ENCODE measurements around the gene SSH2. TPM values are rescaled to one million over a fixed set of nuclear protein-coding genes. Genes with fewer than 3 reads are reported as not detected.

The SSH2 gene
- total and polyA plus RNA-seq, 2 experiments from 2014 or later, result 8.3 to 18.9 TPM

DNA sequence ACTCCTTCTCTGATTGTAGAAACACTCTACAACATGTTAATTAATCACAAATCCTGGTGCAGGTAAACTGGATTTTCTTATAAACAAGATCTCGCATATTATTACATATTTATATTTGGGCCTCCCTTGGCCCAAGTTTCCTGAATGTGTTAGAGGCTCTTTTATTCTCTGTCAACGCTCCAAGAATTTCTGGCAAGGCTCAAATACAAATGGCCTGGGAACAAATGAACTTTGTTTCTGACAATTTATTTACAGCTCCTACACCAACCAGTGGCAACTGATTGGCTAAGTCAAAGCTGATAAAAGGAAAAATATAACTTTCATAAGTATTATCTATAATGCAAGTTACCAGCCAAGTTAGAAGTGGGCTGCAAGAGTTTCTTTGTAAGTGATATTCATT lies 242.4 kb downstream of the SSH2 start:
- H4K20me1 ChIP-seq (ENCODE audit: insufficient read depth), result no peaks in the 10 kb centered on the region
- no peaks in the 10 kb centered on the region for H3K27me3 ChIP-seq (replicated peaks; ENCODE audit: insufficient read depth)
- no peak overlapping the region for H3K27ac ChIP-seq
- no peak overlapping the region for H3K9ac ChIP-seq
- TF ChIP-seq EZH2phosphoT487 (IDR thresholded peaks at IDR 0.05; ENCODE audit: insufficient read depth, low read depth) (no peak), EZH2 (IDR thresholded peaks at IDR 0.05; ENCODE audit: insufficient read depth, poor library complexity, severe bottlenecking) (no peak)
- H3K4me2 ChIP-seq (ENCODE audit: unreplicated experiment), result no peak overlapping the region
- no peak for DNase-seq
- no peak overlapping the region for H2AFZ ChIP-seq
- in situ Hi-C loops (cut with MboI), result no loop called here
- WGBS, 2 experiments (ENCODE audit: low coverage in 1 of 2, low lambda C conversion rate in 2 of 2, missing lambda C conversion rate in 2 of 2), result 83 to 95% methylated on average over 2 of the region's 2 CpGs
- peaks cover 4% of the 10 kb centered on the region for H3K4me1 ChIP-seq (ENCODE audit: insufficient read depth)
- peaks cover 3% of the 10 kb centered on the region; the same call in 1 of the 2 replicates for H3F3A ChIP-seq (ENCODE audit: insufficient read depth)
- no peaks in the 10 kb centered on the region for H3K79me2 ChIP-seq (ENCODE audit: insufficient read depth)
- no peaks in the 10 kb centered on the region for H3K36me3 ChIP-seq (ENCODE audit: low read depth)
- no peak overlapping the region for H3K4me3 ChIP-seq
- H3K9me3 ChIP-seq (ENCODE audit: low read depth), result no peaks in the 10 kb centered on the region
- H3K9me2 ChIP-seq (ENCODE audit: insufficient read depth), result no peaks in the 10 kb centered on the region

DNA sequence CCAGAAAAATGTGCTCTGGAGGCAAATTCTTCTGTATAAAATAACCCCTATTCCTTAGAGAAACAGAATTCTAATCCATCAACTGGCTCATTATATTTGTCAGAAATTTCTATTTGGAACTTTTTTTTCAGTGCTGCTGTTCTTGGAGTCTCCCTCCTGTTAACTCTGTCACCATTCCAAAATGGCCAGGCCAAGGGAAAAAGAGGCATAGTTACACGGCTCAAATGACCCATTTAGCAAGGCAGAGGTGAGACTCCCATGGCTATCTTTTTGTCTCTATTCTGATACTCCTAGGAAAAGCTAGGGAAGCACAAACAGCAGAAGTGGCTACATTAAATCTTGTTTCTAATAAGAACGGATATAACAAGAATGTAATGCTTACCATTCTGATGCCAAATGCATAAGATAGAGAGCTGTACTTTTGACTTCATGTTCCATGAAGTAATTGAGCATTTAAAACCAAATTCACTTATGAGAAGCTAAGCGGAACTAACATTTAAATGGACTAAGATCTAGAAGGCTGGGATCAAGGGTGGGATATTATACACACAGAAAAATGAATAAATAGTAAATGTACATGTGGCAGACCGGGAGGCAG lies 242.9 kb downstream of the SSH2 start:
- no peak overlapping the region for H3K9ac ChIP-seq
- no peaks in the 10 kb centered on the region for H3F3A ChIP-seq (ENCODE audit: insufficient read depth)
- H3K79me2 ChIP-seq (ENCODE audit: insufficient read depth), result no peaks in the 10 kb centered on the region
- H3K4me3 ChIP-seq, result no peak overlapping the region
- H3K36me3 ChIP-seq (ENCODE audit: low read depth), result no peaks in the 10 kb centered on the region
- no peaks in the 10 kb centered on the region for H3K9me3 ChIP-seq (ENCODE audit: low read depth)
- no peak overlapping the region for H2AFZ ChIP-seq
- no peak overlapping the region for H3K27ac ChIP-seq
- H3K4me1 ChIP-seq (ENCODE audit: insufficient read depth), result no peaks in the 10 kb centered on the region
- TF ChIP-seq EZH2 (IDR thresholded peaks at IDR 0.05; ENCODE audit: insufficient read depth, poor library complexity, severe bottlenecking) (no peak), EZH2phosphoT487 (IDR thresholded peaks at IDR 0.05; ENCODE audit: insufficient read depth, low read depth) (no peak)
- no peak for DNase-seq
- no peaks in the 10 kb centered on the region for H3K9me2 ChIP-seq (ENCODE audit: insufficient read depth)
- H3K27me3 ChIP-seq (replicated peaks; ENCODE audit: insufficient read depth), result no peaks in the 10 kb centered on the region
- 57 to 60% methylated on average over 4 of the region's 4 CpGs for WGBS, 2 experiments (ENCODE audit: low coverage in 1 of 2, low lambda C conversion rate in 2 of 2, missing lambda C conversion rate in 2 of 2)
- no peaks in the 10 kb centered on the region for H4K20me1 ChIP-seq (ENCODE audit: insufficient read depth)
- H3K4me2 ChIP-seq (ENCODE audit: unreplicated experiment), result no peak overlapping the region
- in situ Hi-C loops (cut with MboI), result no loop called here

DNA sequence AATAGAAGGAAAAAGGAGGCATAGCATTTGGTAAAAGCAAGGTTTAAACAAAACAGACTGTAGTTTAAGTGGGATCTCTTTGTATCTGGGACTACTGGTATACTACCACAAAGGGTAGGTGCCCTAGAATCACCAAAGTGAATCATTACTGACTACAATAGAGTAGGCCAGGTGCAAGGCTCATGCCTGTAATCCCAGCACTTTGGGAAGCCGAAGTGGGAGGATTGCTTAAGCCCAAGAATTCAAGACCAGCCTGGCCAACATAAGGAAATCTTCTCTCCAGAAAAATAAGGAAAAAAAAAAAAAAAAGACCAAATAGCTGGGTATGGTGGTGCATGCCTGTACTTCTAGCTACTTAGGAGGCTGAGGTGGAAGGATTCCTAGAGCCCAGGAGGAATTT lies 246.5 kb downstream of the SSH2 start:
- Histone ChIP-seq H3K4me3 (no peak overlapping the region), H4K20me1 (ENCODE audit: insufficient read depth) (no peaks in the 10 kb centered on the region), H3K27ac (no peak overlapping the region), H3K27me3 (replicated peaks; ENCODE audit: insufficient read depth) (no peaks in the 10 kb centered on the region), H3K79me2 (ENCODE audit: insufficient read depth) (no peaks in the 10 kb centered on the region), H2AFZ (no peak overlapping the region), H3K9me3 (ENCODE audit: low read depth) (no peaks in the 10 kb centered on the region), H3F3A (ENCODE audit: insufficient read depth) (no peaks in the 10 kb centered on the region), H3K4me2 (ENCODE audit: unreplicated experiment) (no peak overlapping the region), H3K9ac (no peak overlapping the region), H3K9me2 (ENCODE audit: insufficient read depth) (no peaks in the 10 kb centered on the region), H3K4me1 (ENCODE audit: insufficient read depth) (no peaks in the 10 kb centered on the region), H3K36me3 (ENCODE audit: low read depth) (no peaks in the 10 kb centered on the region)
- in situ Hi-C loops (cut with MboI), result no loop called here
- no peak for DNase-seq
- TF ChIP-seq EZH2 (IDR thresholded peaks at IDR 0.05; ENCODE audit: insufficient read depth, poor library complexity, severe bottlenecking) (no peak), EZH2phosphoT487 (IDR thresholded peaks at IDR 0.05; ENCODE audit: insufficient read depth, low read depth) (no peak)
- WGBS, 2 experiments (ENCODE audit: low coverage in 1 of 2, low lambda C conversion rate in 2 of 2, missing lambda C conversion rate in 2 of 2), result 88 to 100% methylated on average over 1 of the region's 1 CpG

DNA sequence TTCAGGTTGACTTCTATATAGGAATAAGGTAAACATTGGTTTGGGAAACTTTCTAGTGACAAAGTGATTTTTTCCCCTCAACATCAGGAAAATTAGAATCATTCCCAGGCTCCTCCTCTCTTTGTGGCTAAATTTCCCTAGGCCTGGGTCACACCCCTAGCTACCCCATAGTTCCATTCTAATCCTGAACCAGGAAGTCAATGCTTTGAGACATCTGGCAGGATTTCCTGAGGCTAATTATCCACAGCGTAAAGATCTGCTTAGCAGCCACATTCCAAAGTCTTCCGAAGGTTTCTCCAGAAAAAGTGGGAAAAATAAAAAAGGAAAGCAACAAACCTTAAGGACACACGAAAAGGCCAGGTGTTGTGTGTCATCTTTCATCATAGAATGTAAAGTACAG lies 247.0 kb downstream of the SSH2 start:
- Histone ChIP-seq H3K79me2 (ENCODE audit: insufficient read depth) (no peaks in the 10 kb centered on the region), H3K9ac (no peak overlapping the region), H3F3A (ENCODE audit: insufficient read depth) (no peaks in the 10 kb centered on the region; the same call in 1 of the 2 replicates), H3K4me3 (no peak overlapping the region), H3K9me2 (ENCODE audit: insufficient read depth) (no peaks in the 10 kb centered on the region), H3K9me3 (ENCODE audit: low read depth) (no peaks in the 10 kb centered on the region), H3K4me2 (ENCODE audit: unreplicated experiment) (no peak overlapping the region), H2AFZ (no peak overlapping the region), H3K4me1 (ENCODE audit: insufficient read depth) (no peaks in the 10 kb centered on the region), H3K27ac (no peak overlapping the region), H4K20me1 (ENCODE audit: insufficient read depth) (no peaks in the 10 kb centered on the region), H3K36me3 (ENCODE audit: low read depth) (no peaks in the 10 kb centered on the region), H3K27me3 (replicated peaks; ENCODE audit: insufficient read depth) (no peaks in the 10 kb centered on the region)
- WGBS, 2 experiments (ENCODE audit: low coverage in 1 of 2, low lambda C conversion rate in 2 of 2, missing lambda C conversion rate in 2 of 2), result 75 to 79% methylated on average over 3 of the region's 3 CpGs
- no peak for DNase-seq
- no peak for TF ChIP-seq EZH2phosphoT487 (IDR thresholded peaks at IDR 0.05; ENCODE audit: insufficient read depth, low read depth)
- TF ChIP-seq EZH2 (IDR thresholded peaks at IDR 0.05; ENCODE audit: insufficient read depth, poor library complexity, severe bottlenecking), result no peak
- in situ Hi-C loops (cut with MboI), result no loop called here

Data from GM23248 (cell line).